HFF-Myc (cell line): Measurements from ENCODE around the gene PRKCB.
"Not testable (repeated sequence)": the region's sequence is repeated elsewhere in the genome, so short reads cannot be mapped to it uniquely, and the experiment has no call there.

Source experiments
- DNase-seq: peaks from one replicate; pipeline ENCODE4 v3.0.0-alpha.2; 2011; ENCODE audit warnings: low read depth; ENCODE audit errors: extremely low read depth
- H3K4me3 ChIP-seq: replicated peaks from 2 replicates; pipeline ENCODE4 v1.5.1; 2011; ENCODE audit warnings: low read depth, mild to moderate bottlenecking, control low read depth, low read length
- TF ChIP-seq, protein P1 (sequence below): IDR thresholded peaks from 2 replicates; pipeline ENCODE4 v1.5.1; 2012; ENCODE audit warnings: mild to moderate bottlenecking, low read depth, low read length, control low read depth; ENCODE audit errors: missing control alignments

PRKCB gene

GRCh38 chr16:24009955-24010354 is 174.2 kb downstream of the PRKCB start:
- TF ChIP-seq, protein P1, sequence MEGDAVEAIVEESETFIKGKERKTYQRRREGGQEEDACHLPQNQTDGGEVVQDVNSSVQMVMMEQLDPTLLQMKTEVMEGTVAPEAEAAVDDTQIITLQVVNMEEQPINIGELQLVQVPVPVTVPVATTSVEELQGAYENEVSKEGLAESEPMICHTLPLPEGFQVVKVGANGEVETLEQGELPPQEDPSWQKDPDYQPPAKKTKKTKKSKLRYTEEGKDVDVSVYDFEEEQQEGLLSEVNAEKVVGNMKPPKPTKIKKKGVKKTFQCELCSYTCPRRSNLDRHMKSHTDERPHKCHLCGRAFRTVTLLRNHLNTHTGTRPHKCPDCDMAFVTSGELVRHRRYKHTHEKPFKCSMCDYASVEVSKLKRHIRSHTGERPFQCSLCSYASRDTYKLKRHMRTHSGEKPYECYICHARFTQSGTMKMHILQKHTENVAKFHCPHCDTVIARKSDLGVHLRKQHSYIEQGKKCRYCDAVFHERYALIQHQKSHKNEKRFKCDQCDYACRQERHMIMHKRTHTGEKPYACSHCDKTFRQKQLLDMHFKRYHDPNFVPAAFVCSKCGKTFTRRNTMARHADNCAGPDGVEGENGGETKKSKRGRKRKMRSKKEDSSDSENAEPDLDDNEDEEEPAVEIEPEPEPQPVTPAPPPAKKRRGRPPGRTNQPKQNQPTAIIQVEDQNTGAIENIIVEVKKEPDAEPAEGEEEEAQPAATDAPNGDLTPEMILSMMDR = no peak
- H3K4me3 ChIP-seq = no peak overlapping the region
- no peak for DNase-seq

- DNase-seq = peak; percentile 19
- H3K4me3 ChIP-seq = no peak overlapping the region
- TF ChIP-seq, protein P1 = peak; percentile 71
Observed at GRCh38 chr16:24010440-24011089, 174.8 kb downstream of the PRKCB start.

- no peak overlapping the region for H3K4me3 ChIP-seq
- TF ChIP-seq, protein P1 = no peak
- DNase-seq = no peak
Observed at GRCh38 chr16:24011237-24011636, 175.5 kb downstream of the PRKCB start.

DNA sequence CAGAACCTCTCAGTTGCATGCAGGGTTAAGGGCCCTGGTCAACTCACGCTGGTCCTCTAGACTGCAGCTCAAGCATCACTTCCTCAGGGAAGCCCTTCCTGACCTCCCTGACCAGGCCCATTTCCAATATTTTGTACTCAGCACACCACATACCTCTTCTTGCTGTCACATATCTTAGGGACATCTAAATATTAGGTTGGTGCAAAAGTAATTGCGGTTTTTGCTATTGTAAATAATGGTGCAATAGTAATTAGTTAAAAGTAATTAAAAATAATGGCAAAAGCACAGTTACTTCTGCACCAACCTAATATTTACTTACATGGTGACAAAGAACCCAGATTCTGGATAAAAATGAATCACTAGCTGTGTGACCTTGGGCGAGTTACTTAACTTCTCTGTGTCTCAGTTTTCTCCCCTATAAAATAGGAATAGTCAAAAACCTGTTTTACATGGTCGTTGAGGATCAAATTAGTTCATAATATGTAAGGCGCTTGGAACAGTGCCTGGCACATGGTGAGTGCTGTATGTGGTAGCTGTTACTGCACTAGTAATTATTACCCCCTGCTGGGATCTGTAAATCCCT is 177.4 kb downstream of the PRKCB start:
- no peak for DNase-seq
- H3K4me3 ChIP-seq = no peak overlapping the region
- TF ChIP-seq, protein P1 = no peak

- no peak overlapping the region for H3K4me3 ChIP-seq
- no peak for DNase-seq
Observed at GRCh38 chr16:24013864-24014645, 178.3 kb downstream of the PRKCB start.

GRCh38 chr16:24014955-24015354 is 179.2 kb downstream of the PRKCB start:
- DNase-seq, H3K4me3 ChIP-seq: not testable (repeated sequence)

More at GRCh38 chr16:24013864-24014645, 178.3 kb downstream of the PRKCB start:
- TF ChIP-seq, protein P1 = no peak

DNA sequence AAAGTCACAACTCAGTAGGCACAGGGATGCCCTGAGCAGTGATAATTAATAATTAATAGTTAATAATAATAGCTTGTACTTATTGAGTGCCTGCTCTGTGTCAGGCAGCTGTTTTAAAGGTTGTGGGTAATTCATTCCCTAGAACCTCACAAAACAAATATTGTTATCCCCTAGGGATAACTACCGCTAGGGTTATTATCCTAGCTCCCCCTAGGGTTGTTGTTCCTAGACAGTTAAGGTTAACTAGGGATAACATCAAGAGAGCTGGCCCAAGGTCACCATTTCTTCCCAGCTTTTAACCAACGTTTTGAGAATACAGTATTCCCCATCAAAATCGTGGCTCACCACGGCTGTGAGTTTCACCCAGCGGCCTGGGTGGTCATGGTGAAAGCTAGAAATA is 180.1 kb downstream of the PRKCB start:
- DNase-seq = no peak
- TF ChIP-seq, protein P1 = no peak
- no peak overlapping the region for H3K4me3 ChIP-seq
